B cell (primary cell): ENCODE data around the gene TUT7.

Experiments
- EZH2 ChIP-seq: IDR thresholded peaks from 2 replicates; pipeline ENCODE4 v1.6.1; 2012; ENCODE audit warnings: borderline replicate concordance, low read depth, mild to moderate bottlenecking, moderate library complexity, low read length; ENCODE audit not compliant: insufficient read depth, poor library complexity, severe bottlenecking
- TF ChIP-seq, protein P1 (sequence below): fragments of 200-600 bp; IDR thresholded peaks from one replicate; pipeline ENCODE4 v1.8.0; 2022; ENCODE audit warnings: antibody characterized with exemption, mild to moderate bottlenecking

DNA sequence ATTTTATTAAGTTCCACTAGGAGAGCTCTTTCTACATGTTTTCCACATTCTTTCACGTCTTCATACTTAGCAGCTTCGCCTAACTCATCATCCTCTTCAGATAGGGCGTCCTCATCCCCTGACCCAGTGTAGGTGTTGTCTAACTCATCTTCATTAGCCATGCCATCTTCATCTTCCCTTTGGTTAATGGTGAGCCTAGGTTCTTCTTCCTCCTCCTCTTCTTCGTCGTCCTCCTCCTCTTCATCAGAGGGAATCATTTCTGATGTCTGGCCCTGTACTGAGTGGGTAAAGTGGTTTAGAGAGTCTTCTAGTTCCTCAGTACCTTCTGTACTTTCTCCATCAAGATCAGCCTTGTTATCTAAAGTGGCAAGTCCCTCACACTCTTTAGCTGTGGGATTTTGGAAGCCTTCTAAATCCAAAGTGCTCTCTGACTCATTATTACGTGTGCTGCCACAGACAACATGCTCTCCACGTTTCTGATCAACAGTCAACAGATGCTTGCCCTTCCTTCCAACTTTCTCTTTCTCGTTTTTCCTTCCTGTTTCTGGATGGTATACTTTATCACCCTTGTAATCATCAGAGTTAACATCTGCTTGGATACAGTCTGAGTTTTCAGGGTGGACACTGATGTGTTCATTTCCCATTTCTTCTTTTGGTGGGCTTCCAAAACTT lies 31.1 kb downstream of the TUT7 start:
- no peak for TF ChIP-seq EZH2
- TF ChIP-seq, protein P1, sequence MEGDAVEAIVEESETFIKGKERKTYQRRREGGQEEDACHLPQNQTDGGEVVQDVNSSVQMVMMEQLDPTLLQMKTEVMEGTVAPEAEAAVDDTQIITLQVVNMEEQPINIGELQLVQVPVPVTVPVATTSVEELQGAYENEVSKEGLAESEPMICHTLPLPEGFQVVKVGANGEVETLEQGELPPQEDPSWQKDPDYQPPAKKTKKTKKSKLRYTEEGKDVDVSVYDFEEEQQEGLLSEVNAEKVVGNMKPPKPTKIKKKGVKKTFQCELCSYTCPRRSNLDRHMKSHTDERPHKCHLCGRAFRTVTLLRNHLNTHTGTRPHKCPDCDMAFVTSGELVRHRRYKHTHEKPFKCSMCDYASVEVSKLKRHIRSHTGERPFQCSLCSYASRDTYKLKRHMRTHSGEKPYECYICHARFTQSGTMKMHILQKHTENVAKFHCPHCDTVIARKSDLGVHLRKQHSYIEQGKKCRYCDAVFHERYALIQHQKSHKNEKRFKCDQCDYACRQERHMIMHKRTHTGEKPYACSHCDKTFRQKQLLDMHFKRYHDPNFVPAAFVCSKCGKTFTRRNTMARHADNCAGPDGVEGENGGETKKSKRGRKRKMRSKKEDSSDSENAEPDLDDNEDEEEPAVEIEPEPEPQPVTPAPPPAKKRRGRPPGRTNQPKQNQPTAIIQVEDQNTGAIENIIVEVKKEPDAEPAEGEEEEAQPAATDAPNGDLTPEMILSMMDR, result no peak
